HEK293 (cell line): ENCODE data around the gene PLCB1.

Source experiments
- CTCF ChIA-PET: fragments of 350-600 bp; formaldehyde crosslinking; extraction: SDS; loops from one replicate; lab custom pipeline; 2021; ENCODE audit warnings: antibody characterized with exemption; lab: Yijun Ruan, JAX
- POLR2A ChIA-PET: fragments of 300-600 bp; formaldehyde crosslinking; extraction: SDS; loops from one replicate; lab custom pipeline; 2020; ENCODE audit warnings: antibody characterized with exemption, inconsistent platforms; lab: Yijun Ruan, JAX
- H3K27ac ChIP-seq: fragments of 200-500 bp; sonication (Bioruptor generic); 2 replicates; pipeline ENCODE4 v1.5.1; 2014; ENCODE audit warnings: low read depth, low read length, control low read depth, inconsistent platforms; ENCODE audit errors: extremely low read depth
- H3K36me3 ChIP-seq, 2 experiments: fragments of 200-500 bp in 1 of 2; sonication (Bioruptor generic) in 1 of 2; 1 replicate in 1 of 2; 2 replicates in 1 of 2; pipeline ENCODE4 v1.5.1; 2014 to 2017; ENCODE audit warnings: inconsistent platforms in 2 of 2, low read length in 2 of 2; ENCODE audit not compliant: control insufficient read depth in 2 of 2, insufficient read depth in 1 of 2
- H3K4me1 ChIP-seq: fragments of 200-500 bp; sonication (Bioruptor generic); 2 replicates; pipeline ENCODE4 v1.5.1; 2014; ENCODE audit warnings: mild to moderate bottlenecking, low read length, inconsistent platforms; ENCODE audit not compliant: control insufficient read depth, insufficient read depth
- H3K4me3 ChIP-seq: 2 replicates; pipeline ENCODE4 v1.5.1; 2011; ENCODE audit warnings: low read depth, mild to moderate bottlenecking, control low read depth, low read length, moderate library complexity
- H3K9me3 ChIP-seq: fragments of 200-500 bp; sonication (Bioruptor generic); 2 replicates; pipeline ENCODE4 v1.5.1; 2014; ENCODE audit warnings: low read depth, low read length, inconsistent platforms; ENCODE audit not compliant: control insufficient read depth, insufficient read depth
- PRDM1 ChIP-seq: fragments of 450-650 bp; formaldehyde crosslinking; IDR thresholded peaks from 2 replicates; pipeline ENCODE4; 2016; ENCODE audit warnings: missing biosample characterization, missing genetic modification characterization
- RBAK ChIP-seq: fragments of 450-650 bp; formaldehyde crosslinking; IDR thresholded peaks from 2 replicates; pipeline ENCODE4 v1.5.1; 2016; ENCODE audit warnings: missing biosample characterization, missing genetic modification characterization
- ZBTB10 ChIP-seq: fragments of 450-650 bp; formaldehyde crosslinking; IDR thresholded peaks from 2 replicates; pipeline ENCODE4 v1.5.1; 2016; ENCODE audit warnings: missing biosample characterization, missing genetic modification characterization
- ZNF202 ChIP-seq: fragments of 450-650 bp; formaldehyde crosslinking; IDR thresholded peaks from 2 replicates; pipeline ENCODE4 v1.5.1; 2016; ENCODE audit warnings: missing biosample characterization, missing genetic modification characterization, borderline replicate concordance
- ZNF585B ChIP-seq: fragments of 450-650 bp; formaldehyde crosslinking; IDR thresholded peaks from 2 replicates; pipeline ENCODE4 v1.5.1; 2016; ENCODE audit warnings: missing biosample characterization, missing genetic modification characterization
- ZSCAN16 ChIP-seq: fragments of 450-650 bp; formaldehyde crosslinking; IDR thresholded peaks from 2 replicates; pipeline ENCODE4 v1.5.1; 2016; ENCODE audit warnings: missing biosample characterization, missing genetic modification characterization
- ZSCAN23 ChIP-seq: fragments of 450-650 bp; formaldehyde crosslinking; IDR thresholded peaks from 2 replicates; pipeline ENCODE4 v1.5.1; 2016; ENCODE audit warnings: missing biosample characterization, missing genetic modification characterization
- TF ChIP-seq, protein P1 (sequence below): fragments of 450-650 bp; formaldehyde crosslinking; IDR thresholded peaks from 2 replicates; pipeline ENCODE4 v1.5.1; 2016; ENCODE audit warnings: missing biosample characterization, missing genetic modification characterization
- TF ChIP-seq, protein P2 (sequence below): fragments of 450-650 bp; formaldehyde crosslinking; conservative IDR thresholded peaks from 2 replicates; pipeline ENCODE4 v1.5.1; 2016; ENCODE audit warnings: low read depth, missing biosample characterization, missing genetic modification characterization

PLCB1 gene

GRCh38 chr20:8808202-8808535 lies 676.1 kb downstream of the PLCB1 start (continued):
- TF ChIP-seq ZBTB10 (tag by site-specific recombination), result no peak
- TF ChIP-seq ZSCAN16, result no peak
- TF ChIP-seq RBAK, result no peak
- no peak for TF ChIP-seq ZNF585B (tag by site-specific recombination)

DNA sequence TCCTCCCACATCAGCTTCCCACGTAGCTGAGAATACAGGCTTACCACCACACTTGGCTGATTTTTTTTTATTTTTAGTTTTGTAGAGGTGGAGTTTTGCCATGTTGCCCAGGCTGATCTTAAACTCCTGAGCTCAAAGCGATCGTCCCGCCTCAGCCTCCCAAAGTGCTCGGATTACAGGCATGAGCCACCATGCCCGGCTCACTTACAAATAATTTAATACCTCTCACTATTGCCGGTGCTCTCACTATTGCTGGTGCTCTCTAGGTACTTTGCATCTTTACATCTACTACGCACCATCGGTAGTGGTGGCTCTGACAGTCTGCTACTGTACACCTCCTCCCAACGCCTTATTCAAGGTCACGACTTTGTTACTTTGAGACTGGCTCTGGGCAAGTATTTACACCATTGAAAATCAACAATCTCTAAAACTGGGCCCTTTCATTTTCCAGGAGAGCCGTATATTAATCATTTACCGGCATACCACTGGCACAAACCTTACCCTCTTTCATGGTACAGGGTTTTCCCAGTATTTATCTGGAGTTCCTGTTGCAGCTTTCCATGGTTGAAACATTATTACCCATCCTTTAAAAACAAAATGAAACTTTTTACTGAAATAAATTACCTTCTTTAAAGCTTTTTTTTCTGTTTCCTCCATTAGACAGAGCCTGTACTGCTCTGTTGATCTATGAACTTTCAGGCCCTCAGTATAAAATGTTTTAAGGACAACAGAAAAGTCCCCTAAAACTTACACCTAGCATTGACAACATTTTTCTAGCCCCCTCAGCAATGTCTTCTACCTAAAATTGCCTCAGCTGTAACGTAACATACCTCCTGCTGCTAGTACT lies 677.3 kb downstream of the PLCB1 start:
- Histone ChIP-seq H3K4me1 (0 out of 2 replicates have a peak, but pooled peaks cover 2% of the 10 kb centered on the region), H3K36me3 (no peaks in the 10 kb centered on the region), H3K27ac (no peak overlapping the region), H3K9me3 (no peaks in the 10 kb centered on the region), H3K4me3 (no peak overlapping the region)
- ChIA-PET CTCF (interaction anchor here (0.6 to 1.3 kb wide), 3 partner anchors 21 to 1771 kb away, joined by 3 read pairs; no protein-coding TSS in a partner anchor), POLR2A (no interaction called here)
- no peak for TF ChIP-seq PRDM1 (tag by site-specific recombination)
- no peak for TF ChIP-seq ZSCAN23 (tag by site-specific recombination)

DNA sequence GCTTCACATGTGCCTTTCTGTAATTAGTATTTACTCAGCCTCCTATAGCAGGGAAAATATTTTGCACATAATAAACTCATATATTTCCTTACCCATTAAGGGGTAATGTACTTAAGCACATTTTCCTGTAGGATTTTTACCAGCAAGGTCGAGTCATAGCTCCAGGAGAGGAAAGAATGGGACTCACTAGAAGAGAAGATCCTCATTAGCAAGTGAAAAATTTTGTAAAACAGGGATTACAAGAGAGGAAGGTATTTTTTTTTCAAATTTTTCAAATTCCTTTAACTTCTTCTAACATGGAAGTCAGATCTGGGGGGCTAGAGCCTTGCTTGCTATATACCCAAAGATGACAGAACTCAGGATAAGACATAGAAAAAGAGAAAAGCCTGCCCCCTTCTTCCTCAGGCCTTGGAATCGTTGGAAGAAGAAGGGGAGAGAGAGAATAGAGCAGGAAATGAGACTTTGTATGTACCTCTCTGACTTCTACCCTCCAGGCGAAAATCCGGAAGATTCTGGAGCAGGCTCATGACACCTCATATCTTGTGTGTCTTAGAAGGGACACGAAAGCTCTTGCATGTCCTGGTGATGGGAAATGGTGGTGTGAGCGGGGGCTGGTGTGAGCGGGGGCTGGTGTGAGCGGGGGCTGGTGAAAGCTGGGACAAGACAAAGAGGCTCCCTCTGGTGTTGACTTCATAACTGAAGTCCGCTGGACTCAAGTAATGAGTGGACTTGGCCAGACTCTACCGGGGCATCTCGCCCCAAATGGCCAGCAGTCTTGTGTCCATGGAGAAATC lies 679.9 kb downstream of the PLCB1 start:
- no peak overlapping the region for H3K27ac ChIP-seq
- CTCF ChIA-PET, result no interaction called here
- TF ChIP-seq, protein P1, sequence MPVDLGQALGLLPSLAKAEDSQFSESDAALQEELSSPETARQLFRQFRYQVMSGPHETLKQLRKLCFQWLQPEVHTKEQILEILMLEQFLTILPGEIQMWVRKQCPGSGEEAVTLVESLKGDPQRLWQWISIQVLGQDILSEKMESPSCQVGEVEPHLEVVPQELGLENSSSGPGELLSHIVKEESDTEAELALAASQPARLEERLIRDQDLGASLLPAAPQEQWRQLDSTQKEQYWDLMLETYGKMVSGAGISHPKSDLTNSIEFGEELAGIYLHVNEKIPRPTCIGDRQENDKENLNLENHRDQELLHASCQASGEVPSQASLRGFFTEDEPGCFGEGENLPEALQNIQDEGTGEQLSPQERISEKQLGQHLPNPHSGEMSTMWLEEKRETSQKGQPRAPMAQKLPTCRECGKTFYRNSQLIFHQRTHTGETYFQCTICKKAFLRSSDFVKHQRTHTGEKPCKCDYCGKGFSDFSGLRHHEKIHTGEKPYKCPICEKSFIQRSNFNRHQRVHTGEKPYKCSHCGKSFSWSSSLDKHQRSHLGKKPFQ (tag by site-specific recombination), result 0 out of 2 replicates have a peak, but pooled peaks have one; percentile 29
- TF ChIP-seq, protein P2, sequence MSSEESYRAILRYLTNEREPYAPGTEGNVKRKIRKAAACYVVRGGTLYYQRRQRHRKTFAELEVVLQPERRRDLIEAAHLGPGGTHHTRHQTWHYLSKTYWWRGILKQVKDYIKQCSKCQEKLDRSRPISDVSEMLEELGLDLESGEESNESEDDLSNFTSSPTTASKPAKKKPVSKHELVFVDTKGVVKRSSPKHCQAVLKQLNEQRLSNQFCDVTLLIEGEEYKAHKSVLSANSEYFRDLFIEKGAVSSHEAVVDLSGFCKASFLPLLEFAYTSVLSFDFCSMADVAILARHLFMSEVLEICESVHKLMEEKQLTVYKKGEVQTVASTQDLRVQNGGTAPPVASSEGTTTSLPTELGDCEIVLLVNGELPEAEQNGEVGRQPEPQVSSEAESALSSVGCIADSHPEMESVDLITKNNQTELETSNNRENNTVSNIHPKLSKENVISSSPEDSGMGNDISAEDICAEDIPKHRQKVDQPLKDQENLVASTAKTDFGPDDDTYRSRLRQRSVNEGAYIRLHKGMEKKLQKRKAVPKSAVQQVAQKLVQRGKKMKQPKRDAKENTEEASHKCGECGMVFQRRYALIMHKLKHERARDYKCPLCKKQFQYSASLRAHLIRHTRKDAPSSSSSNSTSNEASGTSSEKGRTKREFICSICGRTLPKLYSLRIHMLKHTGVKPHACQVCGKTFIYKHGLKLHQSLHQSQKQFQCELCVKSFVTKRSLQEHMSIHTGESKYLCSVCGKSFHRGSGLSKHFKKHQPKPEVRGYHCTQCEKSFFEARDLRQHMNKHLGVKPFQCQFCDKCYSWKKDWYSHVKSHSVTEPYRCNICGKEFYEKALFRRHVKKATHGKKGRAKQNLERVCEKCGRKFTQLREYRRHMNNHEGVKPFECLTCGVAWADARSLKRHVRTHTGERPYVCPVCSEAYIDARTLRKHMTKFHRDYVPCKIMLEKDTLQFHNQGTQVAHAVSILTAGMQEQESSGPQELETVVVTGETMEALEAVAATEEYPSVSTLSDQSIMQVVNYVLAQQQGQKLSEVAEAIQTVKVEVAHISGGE (tag by site-specific recombination), result no peak
- no peak for TF ChIP-seq ZNF202 (tag by site-specific recombination)
- TF ChIP-seq, all 188 proteins: peak for 1
- no peaks in the 10 kb centered on the region for H3K9me3 ChIP-seq
- 0 out of 2 replicates have a peak, but pooled peaks cover 2% of the 10 kb centered on the region for H3K4me1 ChIP-seq
- H3K4me3 ChIP-seq, result no peak overlapping the region
- no peaks in the 10 kb centered on the region for H3K36me3 ChIP-seq
- POLR2A ChIA-PET, result no interaction called here
